ENCODE measurements around the gene EMC1.
A peak's percentile ranks its signal among the peaks of the same experiment; 100 is the strongest.

Gene EMC1

GRCh38 chr1:19254416-19254815 is 3.1 kb upstream of the EMC1 start:
- no peak overlapping the region for H3K4me3 ChIP-seq (replicated peaks; ENCODE audit: low read depth, low read length)
- TF ChIP-seq CTCF (IDR thresholded peaks at IDR 0.05; ENCODE audit: insufficient read depth, low read length, poor library complexity, severe bottlenecking), result no peak
- no peaks in the 10 kb centered on the region for H3K27me3 ChIP-seq (replicated peaks; ENCODE audit: control insufficient read depth, insufficient read depth, low read length)
- H3K36me3 ChIP-seq (ENCODE audit: control insufficient read depth, insufficient read depth, low read length), result peaks cover 34% of the 10 kb centered on the region
- DNase-seq (ENCODE audit: extremely low read depth, insufficient read length), result no peak

GRCh38 chr1:19250629-19251304 is 557 bp downstream of the EMC1 start:
- Histone ChIP-seq H3K27me3 (replicated peaks; ENCODE audit: control insufficient read depth, insufficient read depth, low read length) (no peaks in the 10 kb centered on the region), H3K4me3 (replicated peaks; ENCODE audit: low read depth, low read length) (peak overlapping the region; percentile 98), H3K36me3 (ENCODE audit: control insufficient read depth, insufficient read depth, low read length) (peaks cover 8% of the 10 kb centered on the region)
- no peak for TF ChIP-seq CTCF (IDR thresholded peaks at IDR 0.05; ENCODE audit: insufficient read depth, low read length, poor library complexity, severe bottlenecking)
- no peak for DNase-seq (ENCODE audit: extremely low read depth, insufficient read length)

GRCh38 chr1:19240673-19241538 is 10.4 kb downstream of the EMC1 start:
- H3K27me3 ChIP-seq (replicated peaks; ENCODE audit: control insufficient read depth, insufficient read depth, low read length), result no peaks in the 10 kb centered on the region
- no peak for DNase-seq (ENCODE audit: extremely low read depth, insufficient read length)
- no peak overlapping the region for H3K4me3 ChIP-seq (replicated peaks; ENCODE audit: low read depth, low read length)
- TF ChIP-seq CTCF (IDR thresholded peaks at IDR 0.05; ENCODE audit: insufficient read depth, low read length, poor library complexity, severe bottlenecking), result peak; percentile 94
- peaks cover 37% of the 10 kb centered on the region for H3K36me3 ChIP-seq (ENCODE audit: control insufficient read depth, insufficient read depth, low read length)

GRCh38 chr1:19239876-19240275 is 11.4 kb downstream of the EMC1 start:
- TF ChIP-seq CTCF (IDR thresholded peaks at IDR 0.05; ENCODE audit: insufficient read depth, low read length, poor library complexity, severe bottlenecking), result no peak

GRCh38 chr1:19234224-19234623 is 17.1 kb downstream of the EMC1 start:
- no peak for TF ChIP-seq CTCF (IDR thresholded peaks at IDR 0.05; ENCODE audit: insufficient read depth, low read length, poor library complexity, severe bottlenecking)
- Histone ChIP-seq H3K27me3 (replicated peaks; ENCODE audit: control insufficient read depth, insufficient read depth, low read length) (no peaks in the 10 kb centered on the region), H3K36me3 (ENCODE audit: control insufficient read depth, insufficient read depth, low read length) (peaks cover 33% of the 10 kb centered on the region), H3K4me3 (replicated peaks; ENCODE audit: low read depth, low read length) (no peak overlapping the region)
- no peak for DNase-seq (ENCODE audit: extremely low read depth, insufficient read length)

More at GRCh38 chr1:19239876-19240275, 11.4 kb downstream of the EMC1 start:
- DNase-seq (ENCODE audit: extremely low read depth, insufficient read length), result no peak
- H3K4me3 ChIP-seq (replicated peaks; ENCODE audit: low read depth, low read length), result no peak overlapping the region
- H3K27me3 ChIP-seq (replicated peaks; ENCODE audit: control insufficient read depth, insufficient read depth, low read length), result no peaks in the 10 kb centered on the region
- H3K36me3 ChIP-seq (ENCODE audit: control insufficient read depth, insufficient read depth, low read length), result peaks cover 37% of the 10 kb centered on the region
